K562 (cell line): Measurements from ENCODE around the gene PLCB4. TPM values are rescaled to one million over a fixed set of nuclear protein-coding genes. Genes with fewer than 3 reads are reported as not detected.

Source experiments
- ATAC-seq: fragments of 200-7000 bp; cut with Tn5 transposase; 3 replicates; pipeline ENCODE4 v1.9.1; 2020; ENCODE audit warnings: moderate library complexity
- BruUV-seq: library from RNA; stranded (reverse); fragments of 400-500 nt; replicated peaks from 2 replicates; lab custom pipeline; 2021; lab: Mats Ljungman, UMichigan
- CTCF ChIA-PET: fragments of 300-600 bp; formaldehyde crosslinking; extraction: SDS; loops from one replicate; lab custom pipeline; 2021; ENCODE audit warnings: low intra/inter-chr PET ratio; lab: Yijun Ruan, JAX
- POLR2A ChIA-PET: fragments of 300-600, 350-650 bp; sonication (Branson Sonifier 250); formaldehyde crosslinking; extraction: SDS; loops from one replicate; lab custom pipeline; 2021; ENCODE audit warnings: antibody characterized with exemption, inconsistent platforms; lab: Yijun Ruan, JAX
- DNase-seq, 4 experiments: peaks; one replicate each; pipeline versions ENCODE4 v3.0.0 to v3.0.0-alpha.2; 2011 to 2018; ENCODE audit warnings: low spot score in 3 of 4, mixed read lengths in 3 of 4; ENCODE audit errors: extremely low read depth in 1 of 4
- FAIRE-seq: peaks from 2 replicates; lab custom pipeline; 2011; peaks lifted over from hg19 to GRCh38; lab: Jason Lieb, UNC
- H2AFZ ChIP-seq: 2 replicates; pipeline ENCODE4 v1.6.0; 2011; ENCODE audit warnings: low read depth, low read length, control low read depth, inconsistent platforms
- H3K27ac ChIP-seq: fragments of 200-600 bp; 3 replicates; pipeline ENCODE4 v1.8.0; 2011; ENCODE audit warnings: low read depth, mild to moderate bottlenecking, control low read depth, inconsistent platforms, low read length, moderate library complexity, mixed read lengths; ENCODE audit errors: extremely low read depth
- H3K27me3 ChIP-seq, 2 experiments: fragments of 300-600 bp in 1 of 2; 2 replicates in 1 of 2; 3 replicates in 1 of 2; pipeline versions ENCODE4 v1.6.0 to v1.8.0; 2011; ENCODE audit warnings: inconsistent platforms in 2 of 2, low read length in 2 of 2, mild to moderate bottlenecking in 1 of 2, mixed read lengths in 1 of 2, moderate library complexity in 1 of 2; ENCODE audit not compliant: control insufficient read depth in 2 of 2, insufficient read depth in 2 of 2
- H3K36me3 ChIP-seq: fragments of 300-600 bp; 3 replicates; pipeline ENCODE4 v1.8.0; 2011; ENCODE audit warnings: mild to moderate bottlenecking, low read length, inconsistent platforms; ENCODE audit not compliant: control insufficient read depth, insufficient read depth
- H3K4me1 ChIP-seq, 2 experiments: fragments of 200-600 bp in 1 of 2; replicated peaks in 1 of 2; 2 replicates in 1 of 2; 3 replicates in 1 of 2; pipeline versions ENCODE4 v1.5.1 to v1.8.0; 2011; ENCODE audit warnings: inconsistent platforms in 2 of 2, low read length in 2 of 2, mild to moderate bottlenecking in 1 of 2, mixed read lengths in 1 of 2, moderate library complexity in 1 of 2; ENCODE audit not compliant: control insufficient read depth in 2 of 2, insufficient read depth in 2 of 2
- H3K4me2 ChIP-seq: 2 replicates; pipeline ENCODE4 v1.6.1; 2011; ENCODE audit warnings: low read length, control low read depth, inconsistent platforms, mixed read lengths; ENCODE audit not compliant: insufficient read depth
- H3K4me3 ChIP-seq: fragments of 200-600 bp; sonication (generic), shearing (Covaris generic); 2 replicates; pipeline ENCODE4 v1.5.1; 2016; ENCODE audit warnings: control low read depth, inconsistent platforms
- H3K79me2 ChIP-seq: fragments of 200-600 bp; 3 replicates; pipeline ENCODE4 v1.8.0; 2011; ENCODE audit warnings: low read length, inconsistent platforms; ENCODE audit not compliant: control insufficient read depth, insufficient read depth
- H3K9ac ChIP-seq, 2 experiments: 2 replicates each; pipeline versions ENCODE4 v1.6.0 to v1.6.1; 2011; ENCODE audit warnings: low read depth in 2 of 2, low read length in 2 of 2, control low read depth in 1 of 2, inconsistent platforms in 1 of 2, mild to moderate bottlenecking in 1 of 2, mixed read lengths in 1 of 2; ENCODE audit not compliant: insufficient read depth in 1 of 2
- H3K9me1 ChIP-seq: one replicate; pipeline ENCODE4 v1.6.0; 2011; ENCODE audit warnings: inconsistent platforms, mild to moderate bottlenecking, low read length, moderate library complexity; ENCODE audit not compliant: control insufficient read depth, insufficient read depth
- H3K9me3 ChIP-seq: replicated peaks from 2 replicates; pipeline ENCODE4 v1.5.1; 2011; ENCODE audit warnings: low read depth, low read length, inconsistent platforms; ENCODE audit not compliant: control insufficient read depth, insufficient read depth
- H4K20me1 ChIP-seq: replicated peaks from 2 replicates; pipeline ENCODE4 v1.6.1; 2011; ENCODE audit warnings: low read length, inconsistent platforms, mixed read lengths; ENCODE audit not compliant: control insufficient read depth, insufficient read depth
- E2F4 ChIP-seq: sonication (generic); formaldehyde crosslinking; IDR thresholded peaks from 2 replicates; pipeline ENCODE4 v1.8.0; 2022; ENCODE audit warnings: mild to moderate bottlenecking, low read depth, missing genetic modification reagents
- HNRNPL ChIP-seq: fragments of 200-400 bp; formaldehyde crosslinking; IDR thresholded peaks from 2 replicates; pipeline ENCODE4 v1.6.1; 2017; ENCODE audit warnings: low read depth, mild to moderate bottlenecking, low read length
- SMARCC2 ChIP-seq: fragments of 450-650 bp; IDR thresholded peaks from 2 replicates; pipeline ENCODE4 v1.6.1; 2017; ENCODE audit warnings: antibody characterized with exemption, moderate library complexity, mild to moderate bottlenecking, low read depth
- ZBTB2 ChIP-seq: fragments of 450-650 bp; IDR thresholded peaks from 2 replicates; pipeline ENCODE4 v1.6.1; 2016; ENCODE audit warnings: antibody characterized with exemption
- ZC3H4 ChIP-seq: sonication (generic); formaldehyde crosslinking; IDR thresholded peaks from 2 replicates; pipeline ENCODE4 v1.9.0; 2021; ENCODE audit warnings: missing genetic modification reagents, borderline replicate concordance
- ZNF347 ChIP-seq: fragments of 450-650 bp; formaldehyde crosslinking; IDR thresholded peaks from 2 replicates; pipeline ENCODE4 v1.4.0; 2020; ENCODE audit warnings: low read depth, mild to moderate bottlenecking, moderate library complexity
- ZNF436 ChIP-seq: fragments of 250-450, 450-650 bp; sonication (Bioruptor Pico); formaldehyde crosslinking; IDR thresholded peaks from 2 replicates; pipeline ENCODE4 v1.7.0; 2020; ENCODE audit warnings: mild to moderate bottlenecking
- WGBS: fragments of 100-300 bp; shearing (Covaris generic); methylation state at CpG from one replicate; pipeline ENCODE4 v1.1.6; 2016; ENCODE audit warnings: low coverage, mixed read lengths; ENCODE audit not compliant: insufficient coverage; ENCODE audit errors: missing lambda C conversion rate; 5-methylcytosine and 5-hydroxymethylcytosine counted together
- in situ Hi-C: fragments of 300-500 bp; cut with MboI; formaldehyde crosslinking; loops from 4 replicates; pipeline ENCODE4 v1.15.0; 2018; ENCODE audit warnings: inconsistent platforms, mixed read lengths
- intact Hi-C: fragments of 100-400 bp; cut with micrococcal nuclease; formaldehyde crosslinking; loops from 2 replicates; pipeline ENCODE4 v1.14.2; 2022
- polyA plus RNA-seq, 8 experiments: library from polyadenylated mRNA; depleted of rRNA in 4 of 8; stranded (reverse) in 5 of 8; unstranded in 3 of 8; fragments of >200 nt; fragmentation: Nextera tagmentation in 2 of 8; fragmentation: Illumina TruSeq in 1 of 8; extraction: Ambion mirVana in 2 of 8; extraction: Trizol in 1 of 8; gene quantifications; 2 replicates each; pipeline versions ENCODE4 v1.2.1 to v1.2.3, GENCODE V29; 2011 to 2014; ENCODE audit warnings: inconsistent platforms in 1 of 8, missing spikeins in 1 of 8
- total RNA-seq, 7 experiments: library from RNA; depleted of rRNA in 6 of 7; stranded (reverse); fragments of >200 nt in 6 of 7; fragmentation: Illumina TruSeq in 2 of 7; extraction: Trizol in 2 of 7; gene quantifications; 2 replicates each; pipeline versions ENCODE4 v1.2.1 to v1.2.3, GENCODE V29; 2011 to 2021; ENCODE audit warnings: low replicate concordance in 1 of 7

The PLCB4 gene
- total and polyA plus RNA-seq, 9 of the 15 experiments (the other 6 are each of a cell fraction or from before 2014, with no cell fraction given): 0.20 to 2.9 (median 0.52) TPM

GRCh38 chr20:9367746-9368145 lies 298.9 kb downstream of the PLCB4 start:
- CTCF ChIA-PET: no interaction called here
- no peak for FAIRE-seq
- POLR2A ChIA-PET: no interaction called here

More at GRCh38 chr20:9367746-9368145, 298.9 kb downstream of the PLCB4 start:
- H3K4me2 ChIP-seq: no peak overlapping the region
- H3K9ac ChIP-seq: no peak overlapping the region
- no peaks in the 10 kb centered on the region for H3K79me2 ChIP-seq
- H2AFZ ChIP-seq: no peak overlapping the region
- H3K4me3 ChIP-seq: no peak overlapping the region
- intact Hi-C loops (no loop called here), in situ Hi-C loops (loop anchor here (10.0 kb wide), 1 partner anchor 603 kb away; no protein-coding TSS in a partner anchor)
- no peak overlapping the region for H3K27ac ChIP-seq
- WGBS: 0% methylated on average over 2 of the region's 2 CpGs
- no peaks in the 10 kb centered on the region for H4K20me1 ChIP-seq
- no TSS peak for BruUV-seq
- H3K9me3 ChIP-seq: no peaks in the 10 kb centered on the region
- ATAC-seq (no peak), DNase-seq (no peak)
- H3K9me1 ChIP-seq: no peaks in the 10 kb centered on the region
- H3K36me3 ChIP-seq: no peaks in the 10 kb centered on the region
- H3K4me1 ChIP-seq: no peaks in the 10 kb centered on the region
- H3K27me3 ChIP-seq: no peaks in the 10 kb centered on the region
- no peak for TF ChIP-seq ZNF436 (CRISPR knock-in tag)
- TF ChIP-seq E2F4 (CRISPR knock-in tag): no peak
- no peak for TF ChIP-seq ZBTB2
- no peak for TF ChIP-seq SMARCC2
- no peak for TF ChIP-seq HNRNPL
- no peak for TF ChIP-seq ZC3H4 (CRISPR knock-in tag)
- no peak for TF ChIP-seq ZNF347 (CRISPR knock-in tag)
